Activated CD8-positive, alpha-beta memory T cell treated with anti-CD3 and anti-CD28 coated beads for 1 hour (primary cell): ENCODE results near the gene APOL6.

Source experiments
- DNase-seq, 2 donors: peaks; one replicate each; pipeline ENCODE4 v3.0.0-alpha.2; 2020; ENCODE audit warnings: low read depth in 1 of 2; ENCODE audit errors: extremely low read depth in 1 of 2

Gene APOL6

DNA sequence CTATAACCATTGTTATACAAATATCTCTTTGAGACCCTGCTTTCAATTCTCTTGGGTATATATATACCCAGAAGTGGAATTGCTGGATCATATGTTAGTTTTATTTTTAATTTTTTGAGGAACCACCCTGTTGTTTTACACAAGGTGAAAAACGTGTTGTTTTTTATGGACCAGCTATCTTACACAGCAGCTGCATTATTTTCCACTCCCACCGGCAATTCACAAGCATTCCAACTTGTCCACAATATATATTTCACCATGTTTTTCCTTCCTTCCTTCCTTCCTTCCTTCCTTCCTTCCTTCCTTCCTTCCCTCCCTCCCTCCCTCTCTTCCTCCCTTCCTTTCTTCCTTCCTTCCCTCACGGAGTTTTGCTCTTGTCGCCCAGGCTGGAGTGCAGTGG, 63.1 kb downstream of the APOL6 start:
- DNase-seq: no peak

DNA sequence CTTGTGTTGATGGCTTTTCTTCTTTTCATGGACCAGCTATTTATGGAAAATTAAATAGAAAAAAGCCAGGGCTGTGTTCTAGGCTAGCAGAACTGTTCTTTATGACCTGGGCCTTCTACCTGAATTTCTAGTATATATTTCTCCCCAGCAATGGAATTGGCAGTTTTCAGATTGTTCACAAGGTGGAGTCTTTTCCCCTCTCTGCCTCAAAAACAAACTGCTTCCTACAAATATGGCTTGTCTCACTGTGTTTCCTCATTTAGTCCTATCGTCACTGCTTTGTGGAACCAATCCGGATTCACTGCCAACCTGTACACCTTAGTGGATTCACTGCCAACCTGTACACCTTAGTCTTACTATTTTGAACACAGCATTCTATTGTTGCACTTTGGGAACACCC, 64.4 kb downstream of the APOL6 start:
- no peak for DNase-seq

DNA sequence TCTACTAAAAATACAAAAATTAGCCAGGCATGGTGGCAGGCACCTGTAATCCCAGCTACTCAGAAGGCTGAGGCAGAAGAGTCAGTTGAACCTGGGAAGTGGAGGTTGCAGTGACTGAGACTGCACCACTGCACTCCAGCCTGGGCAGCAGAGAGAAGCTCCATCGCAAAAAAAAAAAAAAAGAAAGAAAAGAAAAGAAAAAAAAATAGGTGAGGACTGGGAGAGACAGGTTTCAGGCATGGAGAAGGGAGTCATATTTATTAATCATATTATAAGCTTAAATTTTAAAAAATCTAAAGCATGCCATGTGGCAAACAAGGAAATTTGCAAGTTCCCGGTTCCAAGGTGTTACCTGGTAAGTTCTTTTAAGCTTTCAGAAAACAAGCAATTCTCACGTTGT, 69.3 kb downstream of the APOL6 start, which contains the start of gene APOL5:
Gene APOL5, plus strand, starts transcription at position 301 of the 400 bp plus-strand sequence. Its CDS starts 0 bp downstream, at position 301.
- DNase-seq: no peak
